ENCODE data around the gene CHD2. TPM values are rescaled to one million over a fixed set of nuclear protein-coding genes. Genes with fewer than 3 reads are reported as not detected.

Gene CHD2
- total RNA-seq, 1 donor from 2014 or later: 61.2 TPM

DNA sequence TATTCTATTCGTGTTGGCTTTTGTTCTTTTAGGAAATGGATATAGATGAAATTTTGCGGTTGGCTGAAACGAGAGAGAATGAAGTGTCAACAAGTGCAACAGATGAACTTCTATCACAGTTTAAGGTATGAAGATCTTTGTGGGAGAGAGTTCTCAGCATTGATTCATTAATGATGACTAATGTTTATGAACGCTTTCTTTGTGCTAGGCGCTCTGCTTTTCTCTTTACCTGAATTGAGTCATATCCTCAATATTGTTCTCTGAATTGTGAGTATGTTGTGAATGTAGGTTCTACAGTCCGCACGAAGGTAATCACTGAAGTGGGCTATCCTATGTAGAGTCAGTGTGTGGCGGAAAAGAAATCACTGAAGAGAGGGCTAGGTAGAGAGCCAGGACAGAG is 81.2 kb downstream of the CHD2 start:
- Histone ChIP-seq H3K27ac (no peak overlapping the region), H3K27me3 (no peaks in the 10 kb centered on the region)

DNA sequence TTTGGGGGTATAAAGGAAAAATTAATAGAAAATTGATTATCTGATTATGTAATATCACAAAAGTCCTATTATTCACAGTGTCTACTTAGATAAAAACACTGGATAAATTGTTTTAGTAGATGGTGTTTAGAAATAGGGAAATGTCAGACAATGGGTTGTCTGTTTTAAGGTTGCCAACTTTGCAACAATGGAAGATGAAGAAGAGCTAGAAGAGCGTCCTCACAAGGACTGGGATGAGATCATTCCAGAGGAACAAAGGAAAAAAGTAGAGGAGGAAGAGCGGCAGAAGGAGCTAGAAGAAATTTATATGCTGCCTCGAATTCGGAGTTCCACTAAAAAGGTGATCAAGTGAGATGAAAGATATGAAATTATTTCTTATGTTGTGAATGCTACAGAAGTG is 84.0 kb downstream of the CHD2 start:
- Histone ChIP-seq H3K36me3 (peaks cover 71 to 87% of the 10 kb centered on the region in 2 donors), H3K4me3 (no peak overlapping the region), H3K9me3 (no peaks in the 10 kb centered on the region), H3K27ac (no peak overlapping the region), H3K27me3 (no peaks in the 10 kb centered on the region), H3K4me1 (no peaks in the 10 kb centered on the region)
- TF ChIP-seq, protein P1, sequence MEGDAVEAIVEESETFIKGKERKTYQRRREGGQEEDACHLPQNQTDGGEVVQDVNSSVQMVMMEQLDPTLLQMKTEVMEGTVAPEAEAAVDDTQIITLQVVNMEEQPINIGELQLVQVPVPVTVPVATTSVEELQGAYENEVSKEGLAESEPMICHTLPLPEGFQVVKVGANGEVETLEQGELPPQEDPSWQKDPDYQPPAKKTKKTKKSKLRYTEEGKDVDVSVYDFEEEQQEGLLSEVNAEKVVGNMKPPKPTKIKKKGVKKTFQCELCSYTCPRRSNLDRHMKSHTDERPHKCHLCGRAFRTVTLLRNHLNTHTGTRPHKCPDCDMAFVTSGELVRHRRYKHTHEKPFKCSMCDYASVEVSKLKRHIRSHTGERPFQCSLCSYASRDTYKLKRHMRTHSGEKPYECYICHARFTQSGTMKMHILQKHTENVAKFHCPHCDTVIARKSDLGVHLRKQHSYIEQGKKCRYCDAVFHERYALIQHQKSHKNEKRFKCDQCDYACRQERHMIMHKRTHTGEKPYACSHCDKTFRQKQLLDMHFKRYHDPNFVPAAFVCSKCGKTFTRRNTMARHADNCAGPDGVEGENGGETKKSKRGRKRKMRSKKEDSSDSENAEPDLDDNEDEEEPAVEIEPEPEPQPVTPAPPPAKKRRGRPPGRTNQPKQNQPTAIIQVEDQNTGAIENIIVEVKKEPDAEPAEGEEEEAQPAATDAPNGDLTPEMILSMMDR (IDR thresholded peaks at IDR 0.05): no peak
- no peak for DNase-seq (ENCODE audit: low spot score in 2 of 2)
- intact Hi-C loops (cut with DNase I): no loop called here

More for the DNA sequence above, 81.2 kb downstream of the CHD2 start:
- TF ChIP-seq, protein P1 (IDR thresholded peaks at IDR 0.05): no peak
- H3K4me1 ChIP-seq: no peaks in the 10 kb centered on the region
- H3K36me3 ChIP-seq: peaks cover 85 to 96% of the 10 kb centered on the region in 2 donors
- intact Hi-C loops (cut with DNase I): no loop called here
- no peak for DNase-seq (ENCODE audit: low spot score in 2 of 2)
- H3K9me3 ChIP-seq: no peaks in the 10 kb centered on the region
- no peak overlapping the region for H3K4me3 ChIP-seq

DNA sequence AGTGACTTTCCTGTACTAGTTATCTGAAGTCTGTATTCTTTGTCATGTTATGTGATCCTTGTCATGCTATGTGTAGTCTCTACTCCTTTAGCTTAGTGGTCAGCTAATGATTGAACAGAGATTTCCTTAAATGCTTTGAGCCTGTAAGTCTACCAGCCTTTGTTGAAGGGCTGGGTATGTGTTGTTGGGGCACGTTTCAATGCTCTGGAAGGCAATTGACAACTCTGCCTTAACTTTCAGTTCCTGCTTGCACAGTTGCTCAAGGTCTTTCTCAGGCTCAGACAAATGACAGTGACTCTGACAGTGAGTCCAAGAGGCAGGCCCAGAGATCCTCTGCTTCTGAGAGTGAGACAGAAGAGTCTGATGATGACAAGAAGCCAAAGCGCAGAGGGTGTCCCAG is 89.3 kb downstream of the CHD2 start:
- Histone ChIP-seq H3K36me3 (peaks cover 65 to 77% of the 10 kb centered on the region in 2 donors), H3K9me3 (no peaks in the 10 kb centered on the region), H3K4me3 (no peak overlapping the region), H3K4me1 (no peaks in the 10 kb centered on the region), H3K27me3 (no peaks in the 10 kb centered on the region), H3K27ac (no peak overlapping the region)
- DNase-seq (ENCODE audit: low spot score in 2 of 2): no peak
- intact Hi-C loops (cut with DNase I): no loop called here
- TF ChIP-seq, protein P1 (IDR thresholded peaks at IDR 0.05): no peak

DNA sequence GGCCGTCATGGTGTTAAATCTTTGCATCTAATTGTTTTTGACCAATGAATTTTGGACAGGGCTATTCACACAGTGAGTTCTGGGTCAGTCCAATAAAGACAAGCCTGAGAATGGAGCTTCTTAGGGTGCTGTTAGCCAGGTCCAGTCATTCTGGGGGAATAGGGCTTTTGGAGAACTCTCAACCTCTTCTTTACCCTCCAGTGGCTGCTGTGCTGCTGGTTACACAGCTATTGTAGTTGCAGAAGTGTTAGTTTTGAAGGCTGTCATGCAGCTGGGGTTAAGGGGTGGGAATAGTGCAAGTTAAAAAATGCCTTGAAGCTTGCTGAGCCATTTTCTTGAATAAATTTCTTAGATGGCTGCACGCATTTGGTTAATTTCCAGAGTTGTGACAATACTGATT is 89.9 kb downstream of the CHD2 start:
- Histone ChIP-seq H3K27ac (no peak overlapping the region), H3K27me3 (no peaks in the 10 kb centered on the region), H3K4me1 (no peaks in the 10 kb centered on the region), H3K9me3 (no peaks in the 10 kb centered on the region), H3K4me3 (no peak overlapping the region), H3K36me3 (peaks cover 59 to 74% of the 10 kb centered on the region in 2 donors)
- TF ChIP-seq, protein P1 (IDR thresholded peaks at IDR 0.05): no peak
- no peak for DNase-seq (ENCODE audit: low spot score in 2 of 2)
- intact Hi-C loops (cut with DNase I): no loop called here

DNA sequence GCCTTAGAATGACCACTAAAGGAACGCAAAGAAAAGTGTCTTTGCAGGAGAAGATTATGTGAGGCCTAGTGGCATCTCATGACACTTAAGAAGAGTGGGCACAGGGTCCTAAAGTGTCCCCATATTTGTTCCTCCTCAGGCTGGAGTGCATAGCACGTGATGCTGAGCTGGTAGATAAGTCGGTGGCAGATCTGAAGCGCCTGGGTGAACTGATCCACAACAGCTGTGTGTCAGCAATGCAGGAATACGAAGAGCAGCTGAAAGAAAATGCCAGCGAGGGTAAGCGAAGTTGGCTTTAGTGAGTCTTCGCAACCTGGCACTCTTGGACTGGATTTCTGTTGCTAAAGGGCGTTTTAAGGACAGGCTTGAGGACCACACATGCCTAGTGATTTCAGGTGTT is 92.6 kb downstream of the CHD2 start:
- Histone ChIP-seq H3K9me3 (no peaks in the 10 kb centered on the region), H3K4me3 (no peak overlapping the region), H3K36me3 (peaks cover 61 to 75% of the 10 kb centered on the region in 2 donors), H3K27me3 (no peaks in the 10 kb centered on the region), H3K27ac (no peak overlapping the region), H3K4me1 (no peaks in the 10 kb centered on the region)
- no peak for DNase-seq (ENCODE audit: low spot score in 2 of 2)
- TF ChIP-seq, protein P1 (IDR thresholded peaks at IDR 0.05): no peak
- intact Hi-C loops (cut with DNase I): no loop called here

DNA sequence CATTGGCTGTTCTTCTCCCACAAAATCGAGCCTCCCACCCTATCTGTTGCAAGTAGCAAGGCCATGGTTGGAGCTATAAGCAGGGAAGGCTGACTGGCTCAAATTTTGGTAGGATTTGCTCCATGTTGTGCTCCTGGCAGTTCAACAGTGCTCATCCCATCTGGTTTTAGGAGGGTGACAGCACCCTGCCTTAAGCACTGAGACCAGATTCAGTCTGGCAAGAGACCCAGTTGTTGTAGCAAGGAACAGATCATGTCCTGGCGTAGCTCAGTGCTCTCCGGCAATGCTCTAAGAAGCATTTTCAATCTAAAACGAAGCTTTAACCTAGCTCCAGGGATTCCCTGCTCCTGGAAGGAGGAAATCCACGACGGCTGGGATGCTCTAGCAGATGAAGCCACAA is 97.7 kb downstream of the CHD2 start:
- Histone ChIP-seq H3K36me3 (peaks cover 73 to 92% of the 10 kb centered on the region in 2 donors), H3K4me1 (no peaks in the 10 kb centered on the region), H3K27me3 (no peaks in the 10 kb centered on the region), H3K9me3 (no peaks in the 10 kb centered on the region), H3K27ac (no peak overlapping the region), H3K4me3 (no peak overlapping the region)
- TF ChIP-seq, protein P1 (IDR thresholded peaks at IDR 0.05): no peak
- intact Hi-C loops (cut with DNase I): no loop called here
- DNase-seq (ENCODE audit: low spot score in 2 of 2): no peak
